ENCODE measurements around the gene KMT2D.

GRCh38 chr12:49038291-49038955 lies 22.2 kb downstream of the KMT2D start:
- TF ChIP-seq USF2 (IDR thresholded peaks at IDR 0.05; ENCODE audit: borderline replicate concordance, low read depth, low read length) (no peak), NRF1 (IDR thresholded peaks at IDR 0.05; ENCODE audit: low read depth, low read length) (no peak), POLR2AphosphoS5 (IDR thresholded peaks at IDR 0.05; ENCODE audit: low read depth, low read length) (no peak), MAX (IDR thresholded peaks at IDR 0.05; ENCODE audit: low read depth) (no peak), CHD2 (IDR thresholded peaks at IDR 0.05; ENCODE audit: low read length, partially characterized antibody) (no peak)

Measured in SK-N-SH (cell line).